Ascending aorta (tissue), 2 donors: ENCODE data around the gene GIT2. TPM values are rescaled to one million over a fixed set of nuclear protein-coding genes. Genes with fewer than 3 reads are reported as not detected.

Experiments used
- DNase-seq, 2 donors: peaks; one replicate each; pipeline ENCODE4 v3.0.0-alpha.2; 2019; ENCODE audit warnings: low spot score in 2 of 2
- H3K27ac ChIP-seq, 2 donors: fragments of 200-600 bp; sonication (generic); one replicate each; pipeline ENCODE4 v1.5.1; 2016 to 2017; ENCODE audit warnings: mild to moderate bottlenecking in 1 of 2
- H3K27me3 ChIP-seq: fragments of 200-600 bp; sonication (generic); one replicate; pipeline ENCODE4 v1.5.1; 2017
- H3K36me3 ChIP-seq, 2 donors: fragments of 200-600 bp; sonication (generic); one replicate each; pipeline ENCODE4 v1.5.1; 2016
- H3K4me1 ChIP-seq, 2 donors: fragments of 200-600 bp; sonication (generic); one replicate each; pipeline ENCODE4 v1.5.1; 2016 to 2017; ENCODE audit warnings: mild to moderate bottlenecking in 1 of 2
- H3K4me3 ChIP-seq, 2 donors: fragments of 200-600 bp; sonication (generic); one replicate each; pipeline ENCODE4 v1.5.1; 2016 to 2017; ENCODE audit warnings: mild to moderate bottlenecking in 1 of 2
- H3K9me3 ChIP-seq, 2 donors: fragments of 200-600 bp; sonication (generic); one replicate each; pipeline ENCODE4 v1.5.1; 2016
- intact Hi-C: fragments of 100-400 bp; cut with DNase I; formaldehyde crosslinking; loops from one replicate; pipeline ENCODE4 v1.15.1; 2023
- total RNA-seq: library from RNA; depleted of rRNA; stranded (reverse); fragments of >200 nt; gene quantifications from one replicate; pipeline ENCODE4 v1.1.0, GENCODE V29; 2016
- TF ChIP-seq, protein P1 (sequence below), 3 experiments: fragments of 200-600 bp in 2 of 3; fragments of 450-650 bp in 1 of 3; sonication (generic) in 2 of 3; IDR thresholded peaks; one replicate each; pipeline ENCODE4 v1.5.1; 2016 to 2019; ENCODE audit warnings: antibody characterized with exemption in 3 of 3, mild to moderate bottlenecking in 1 of 3, moderate library complexity in 1 of 3

Gene GIT2
- total RNA-seq, 1 donor from 2014 or later, result 44.9 TPM

DNA sequence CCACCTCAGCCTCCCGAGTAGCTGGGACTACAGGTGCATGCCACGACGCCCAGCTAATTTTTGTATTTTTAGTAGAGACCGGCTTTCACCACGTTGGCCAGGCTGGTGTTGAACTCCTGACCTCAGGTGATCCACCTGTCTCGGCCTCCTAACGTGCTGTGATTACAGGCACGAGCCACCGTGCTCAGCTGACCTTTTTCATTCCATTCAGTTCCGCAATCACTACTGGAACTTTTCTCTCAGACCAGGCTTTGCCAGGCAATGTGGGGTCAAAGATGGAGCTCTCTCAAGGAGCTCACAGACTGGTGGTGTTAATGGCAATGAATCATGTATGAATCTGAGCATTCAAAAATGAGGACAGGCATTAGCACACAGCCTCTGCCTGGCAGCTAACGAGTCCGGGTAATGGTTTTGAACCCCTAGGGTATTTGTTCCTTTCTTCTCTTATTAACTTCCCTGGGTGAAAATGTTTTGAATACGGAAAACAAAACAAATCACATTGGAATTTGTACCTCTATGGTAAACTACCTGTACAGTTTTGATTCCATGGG is 105.5 kb downstream of the GIT2 start:
- H3K36me3 ChIP-seq, result no peaks in the 10 kb centered on the region
- no peak overlapping the region for H3K4me3 ChIP-seq
- intact Hi-C loops, result no loop called here
- TF ChIP-seq, protein P1, sequence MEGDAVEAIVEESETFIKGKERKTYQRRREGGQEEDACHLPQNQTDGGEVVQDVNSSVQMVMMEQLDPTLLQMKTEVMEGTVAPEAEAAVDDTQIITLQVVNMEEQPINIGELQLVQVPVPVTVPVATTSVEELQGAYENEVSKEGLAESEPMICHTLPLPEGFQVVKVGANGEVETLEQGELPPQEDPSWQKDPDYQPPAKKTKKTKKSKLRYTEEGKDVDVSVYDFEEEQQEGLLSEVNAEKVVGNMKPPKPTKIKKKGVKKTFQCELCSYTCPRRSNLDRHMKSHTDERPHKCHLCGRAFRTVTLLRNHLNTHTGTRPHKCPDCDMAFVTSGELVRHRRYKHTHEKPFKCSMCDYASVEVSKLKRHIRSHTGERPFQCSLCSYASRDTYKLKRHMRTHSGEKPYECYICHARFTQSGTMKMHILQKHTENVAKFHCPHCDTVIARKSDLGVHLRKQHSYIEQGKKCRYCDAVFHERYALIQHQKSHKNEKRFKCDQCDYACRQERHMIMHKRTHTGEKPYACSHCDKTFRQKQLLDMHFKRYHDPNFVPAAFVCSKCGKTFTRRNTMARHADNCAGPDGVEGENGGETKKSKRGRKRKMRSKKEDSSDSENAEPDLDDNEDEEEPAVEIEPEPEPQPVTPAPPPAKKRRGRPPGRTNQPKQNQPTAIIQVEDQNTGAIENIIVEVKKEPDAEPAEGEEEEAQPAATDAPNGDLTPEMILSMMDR (IDR thresholded peaks at IDR 0.05), result no peak
- no peaks in the 10 kb centered on the region for H3K9me3 ChIP-seq
- H3K27ac ChIP-seq, result no peak overlapping the region
- no peak for DNase-seq
- H3K27me3 ChIP-seq, result no peaks in the 10 kb centered on the region
- no peaks in the 10 kb centered on the region for H3K4me1 ChIP-seq

DNA sequence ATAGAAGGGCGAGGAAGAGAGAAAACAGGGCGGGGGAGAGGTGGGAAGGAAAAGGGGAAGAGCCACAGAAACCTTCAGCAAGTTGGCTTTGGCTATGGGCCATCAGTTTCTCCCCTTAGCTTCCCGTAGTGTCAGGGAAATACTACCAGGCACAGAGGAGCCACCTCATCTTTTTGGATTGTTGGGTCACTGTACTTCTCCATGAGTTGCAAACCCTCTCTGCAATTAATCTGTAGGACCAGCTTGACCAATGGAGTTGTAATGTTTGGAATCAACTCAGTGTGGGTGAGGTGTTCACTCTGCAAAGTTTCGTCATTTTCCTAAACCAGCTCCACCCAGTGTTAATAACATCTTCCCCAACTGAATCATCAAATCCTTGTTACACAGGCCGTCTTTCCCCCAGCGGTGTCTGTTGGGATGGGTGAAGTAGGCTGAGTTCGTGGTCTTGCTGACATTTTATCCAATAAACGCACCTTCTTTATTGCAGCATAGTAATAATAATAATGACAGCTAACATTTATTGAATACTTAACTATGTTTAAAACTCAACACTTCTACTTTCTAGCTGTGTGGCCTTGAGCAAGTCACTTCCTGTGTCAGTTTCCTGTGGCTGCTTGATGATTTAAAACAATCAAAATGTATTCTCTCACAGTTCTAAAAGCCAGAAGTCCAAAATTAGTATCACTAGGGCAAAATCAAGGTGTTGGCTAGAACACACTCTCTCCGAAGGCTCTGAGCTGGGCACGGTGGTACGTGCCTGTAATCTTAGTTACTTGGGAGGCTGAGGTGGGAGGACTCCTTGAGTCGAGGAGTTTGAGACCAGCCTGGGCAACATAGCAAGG is 107.8 kb downstream of the GIT2 start:
- H3K9me3 ChIP-seq, result no peaks in the 10 kb centered on the region
- intact Hi-C loops, result no loop called here
- no peak for DNase-seq
- no peak overlapping the region for H3K4me3 ChIP-seq
- TF ChIP-seq, protein P1 (IDR thresholded peaks at IDR 0.05), result no peak
- no peaks in the 10 kb centered on the region for H3K27me3 ChIP-seq
- H3K4me1 ChIP-seq, result no peaks in the 10 kb centered on the region
- no peaks in the 10 kb centered on the region for H3K36me3 ChIP-seq
- H3K27ac ChIP-seq, result peak overlapping the region in 1 of 2 donors; percentile 22

DNA sequence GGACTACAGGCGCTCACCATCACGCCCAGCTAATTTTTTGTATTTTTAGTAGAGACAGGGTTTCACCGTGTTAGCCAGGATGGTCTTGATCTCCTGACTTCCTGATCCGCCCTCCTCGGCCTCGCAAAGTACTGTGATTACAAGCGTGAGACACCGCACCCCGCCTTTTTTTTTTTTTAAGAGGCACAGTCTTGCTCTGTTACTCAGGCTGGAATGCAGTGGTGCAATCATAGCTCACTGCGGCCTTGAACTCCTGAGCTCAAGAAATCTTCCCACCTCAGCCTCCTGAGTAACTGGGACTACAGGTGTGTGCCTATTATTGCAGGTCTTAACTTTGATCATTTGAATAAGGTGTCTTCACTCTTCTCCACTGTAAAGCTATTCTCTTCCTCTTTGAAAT is 110.6 kb downstream of the GIT2 start:
- intact Hi-C loops, result no loop called here

DNA sequence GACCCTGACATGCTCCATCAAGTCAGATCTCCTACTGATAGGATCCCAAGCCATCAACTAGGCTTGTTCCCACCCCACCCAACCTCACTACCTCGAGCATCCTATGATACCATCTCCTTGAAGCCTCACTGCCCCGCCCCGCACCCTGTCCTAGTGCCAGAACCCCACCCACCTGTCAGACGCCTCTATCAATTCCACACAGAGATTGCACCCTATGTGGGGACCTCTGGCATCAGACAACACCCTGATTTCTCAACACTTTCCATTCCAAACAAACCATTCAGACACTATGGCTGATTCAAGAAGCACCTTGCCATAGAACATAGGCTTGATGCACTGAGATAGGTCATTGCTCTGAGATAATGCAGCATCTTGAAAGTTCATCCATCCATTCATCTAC is 112.7 kb downstream of the GIT2 start:
- intact Hi-C loops, result no loop called here
- Histone ChIP-seq H3K4me1 (peaks cover 12 to 14% of the 10 kb centered on the region in 2 donors), H3K27me3 (no peaks in the 10 kb centered on the region), H3K4me3 (no peak overlapping the region), H3K27ac (no peak overlapping the region), H3K9me3 (no peaks in the 10 kb centered on the region), H3K36me3 (no peaks in the 10 kb centered on the region)
- TF ChIP-seq, protein P1 (IDR thresholded peaks at IDR 0.05), result no peak
- no peak for DNase-seq

More for the DNA sequence above, 110.6 kb downstream of the GIT2 start:
- peaks cover 4% of the 10 kb centered on the region in 2 donors for H3K4me1 ChIP-seq
- H3K4me3 ChIP-seq, result no peak overlapping the region
- DNase-seq, result no peak
- no peaks in the 10 kb centered on the region for H3K36me3 ChIP-seq
- no peaks in the 10 kb centered on the region for H3K27me3 ChIP-seq
- TF ChIP-seq, protein P1 (IDR thresholded peaks at IDR 0.05), result no peak
- no peaks in the 10 kb centered on the region for H3K9me3 ChIP-seq
- no peak overlapping the region for H3K27ac ChIP-seq

DNA sequence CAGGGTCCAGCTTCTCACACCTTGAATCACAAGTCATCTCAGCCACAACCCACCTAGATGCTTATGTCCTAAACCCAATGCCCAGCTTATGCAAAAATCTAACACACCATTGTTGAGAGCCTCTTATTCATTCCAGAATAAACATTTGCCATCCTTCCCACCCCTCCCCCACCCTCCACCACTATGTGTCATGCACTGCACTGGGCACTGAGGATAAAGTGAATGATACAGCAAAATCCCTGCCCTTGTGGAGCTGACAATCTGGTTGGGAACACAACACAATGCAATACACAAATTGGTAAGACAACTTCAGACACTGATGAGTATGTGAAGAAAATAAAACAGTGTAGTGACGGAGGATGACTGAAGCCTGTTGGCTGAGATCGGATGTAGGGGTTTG is 114.4 kb downstream of the GIT2 start:
- intact Hi-C loops, result loop anchor here (1.0 to 2.0 kb wide), 3 partner anchors 29 to 284 kb away; no protein-coding TSS in a partner anchor
- Histone ChIP-seq H3K36me3 (no peaks in the 10 kb centered on the region), H3K27ac (no peak overlapping the region)

More for the DNA sequence above, 114.4 kb downstream of the GIT2 start:
- Histone ChIP-seq H3K9me3 (no peaks in the 10 kb centered on the region), H3K4me3 (no peak overlapping the region), H3K27me3 (no peaks in the 10 kb centered on the region), H3K4me1 (peaks cover 12 to 19% of the 10 kb centered on the region in 2 donors)
- TF ChIP-seq, protein P1 (IDR thresholded peaks at IDR 0.05), result no peak
- DNase-seq, result no peak
